Central memory CD8-positive, alpha-beta T cell (primary cell): Measurements from ENCODE around the gene BTC.

Source experiments
- ATAC-seq: fragments of 150-1000 bp; cut with Tn5 transposase; replicated peaks from 2 replicates; pipeline ENCODE4 v1.10.0; 2022; ENCODE audit warnings: mild to moderate bottlenecking, moderate FRiP score, moderate number of reproducible peaks; ENCODE audit not compliant: poor library complexity, severe bottlenecking; ENCODE audit errors: extremely low read depth
- DNase-seq, 2 donors: peaks; one replicate each; pipeline ENCODE4 v3.0.0; 2021; ENCODE audit warnings: low spot score in 2 of 2
- H3K27ac Mint-ChIP-seq: one replicate; pipeline ENCODE4 v1.8.0; 2022; ENCODE audit warnings: low read depth, mild to moderate bottlenecking, moderate library complexity, mixed read lengths
- H3K27me3 Mint-ChIP-seq: one replicate; pipeline ENCODE4 v1.8.0; 2022; ENCODE audit warnings: mixed read lengths
- H3K36me3 Mint-ChIP-seq: one replicate; pipeline ENCODE4 v1.8.0; 2022; ENCODE audit warnings: mild to moderate bottlenecking, moderate library complexity, mixed read lengths; ENCODE audit not compliant: insufficient read depth
- H3K4me1 Mint-ChIP-seq: one replicate; pipeline ENCODE4 v1.8.0; 2022; ENCODE audit warnings: mixed read lengths
- H3K4me3 Mint-ChIP-seq: one replicate; pipeline ENCODE4 v1.8.0; 2022; ENCODE audit warnings: mild to moderate bottlenecking, moderate library complexity, mixed read lengths
- H3K9me3 Mint-ChIP-seq: one replicate; pipeline ENCODE4 v1.8.0; 2022; ENCODE audit warnings: mixed read lengths

BTC gene

GRCh38 chr4:74790652-74791051, 3.7 kb downstream of the BTC start:
- Mint-ChIP-seq H3K27me3 (peaks cover 52% of the 10 kb centered on the region), H3K36me3 (no peaks in the 10 kb centered on the region), H3K4me1 (no peaks in the 10 kb centered on the region), H3K9me3 (peaks cover 3% of the 10 kb centered on the region), H3K4me3 (no peak overlapping the region), H3K27ac (no peak overlapping the region)
- DNase-seq: no peak
- no peak for ATAC-seq

- Mint-ChIP-seq H3K9me3 (no peaks in the 10 kb centered on the region), H3K4me3 (no peak overlapping the region), H3K27ac (no peak overlapping the region), H3K4me1 (no peaks in the 10 kb centered on the region), H3K27me3 (peaks cover 45% of the 10 kb centered on the region), H3K36me3 (no peaks in the 10 kb centered on the region)
- ATAC-seq (no peak), DNase-seq (no peak)
These were observed 4.8 kb downstream of the BTC start for GRCh38 chr4:74789518-74789917.

- Mint-ChIP-seq H3K4me1 (no peaks in the 10 kb centered on the region), H3K36me3 (no peaks in the 10 kb centered on the region), H3K9me3 (peaks cover 11% of the 10 kb centered on the region), H3K27ac (no peak overlapping the region), H3K4me3 (no peak overlapping the region), H3K27me3 (no peaks in the 10 kb centered on the region)
- no peak for DNase-seq
- no peak for ATAC-seq
These were observed 16.8 kb downstream of the BTC start for GRCh38 chr4:74777531-74777930.

- Mint-ChIP-seq H3K9me3 (no peaks in the 10 kb centered on the region), H3K36me3 (no peaks in the 10 kb centered on the region), H3K27me3 (no peaks in the 10 kb centered on the region), H3K4me1 (no peaks in the 10 kb centered on the region), H3K27ac (no peak overlapping the region), H3K4me3 (no peak overlapping the region)
- DNase-seq (no peak), ATAC-seq (no peak)
These were observed 21.5 kb downstream of the BTC start for GRCh38 chr4:74772783-74773182.

- Mint-ChIP-seq H3K9me3 (no peaks in the 10 kb centered on the region), H3K36me3 (no peaks in the 10 kb centered on the region), H3K27ac (no peak overlapping the region), H3K4me1 (no peaks in the 10 kb centered on the region), H3K27me3 (no peaks in the 10 kb centered on the region), H3K4me3 (no peak overlapping the region)
- no peak for ATAC-seq
- DNase-seq: no peak
These were observed 22.2 kb downstream of the BTC start for GRCh38 chr4:74772106-74772505.

GRCh38 chr4:74770226-74770910, 24.0 kb downstream of the BTC start:
- ATAC-seq (no peak), DNase-seq (no peak)
- Mint-ChIP-seq H3K4me1 (no peaks in the 10 kb centered on the region), H3K27ac (no peak overlapping the region), H3K4me3 (no peak overlapping the region), H3K36me3 (no peaks in the 10 kb centered on the region), H3K9me3 (no peaks in the 10 kb centered on the region), H3K27me3 (no peaks in the 10 kb centered on the region)

GRCh38 chr4:74768857-74769525, 25.3 kb downstream of the BTC start:
- Mint-ChIP-seq H3K27ac (no peak overlapping the region), H3K4me3 (no peak overlapping the region), H3K27me3 (no peaks in the 10 kb centered on the region), H3K4me1 (no peaks in the 10 kb centered on the region), H3K36me3 (no peaks in the 10 kb centered on the region), H3K9me3 (no peaks in the 10 kb centered on the region)
- DNase-seq: no peak
- ATAC-seq: no peak

- no peak for DNase-seq
- Mint-ChIP-seq H3K27ac (no peak overlapping the region), H3K4me3 (no peak overlapping the region), H3K27me3 (no peaks in the 10 kb centered on the region), H3K9me3 (peaks cover 9% of the 10 kb centered on the region), H3K36me3 (no peaks in the 10 kb centered on the region), H3K4me1 (no peaks in the 10 kb centered on the region)
- no peak for ATAC-seq
These were observed 30.2 kb downstream of the BTC start for GRCh38 chr4:74764119-74764518.

- H3K27me3 Mint-ChIP-seq: no peaks in the 10 kb centered on the region
- DNase-seq: no peak
- H3K4me3 Mint-ChIP-seq: no peak overlapping the region
- H3K4me1 Mint-ChIP-seq: no peaks in the 10 kb centered on the region
- no peak for ATAC-seq
- H3K27ac Mint-ChIP-seq: no peak overlapping the region
- H3K36me3 Mint-ChIP-seq: no peaks in the 10 kb centered on the region
- H3K9me3 Mint-ChIP-seq: peaks cover 9% of the 10 kb centered on the region
These were observed 35.7 kb downstream of the BTC start for GRCh38 chr4:74758551-74759145.

GRCh38 chr4:74757136-74757535, 37.2 kb downstream of the BTC start:
- Mint-ChIP-seq H3K27ac (no peak overlapping the region), H3K4me1 (no peaks in the 10 kb centered on the region), H3K27me3 (no peaks in the 10 kb centered on the region), H3K4me3 (no peak overlapping the region), H3K36me3 (peaks cover 2% of the 10 kb centered on the region), H3K9me3 (peaks cover 9% of the 10 kb centered on the region)
- no peak for DNase-seq
- no peak for ATAC-seq

GRCh38 chr4:74755486-74755885, 38.8 kb downstream of the BTC start:
- no peaks in the 10 kb centered on the region for H3K27me3 Mint-ChIP-seq
- ATAC-seq: no peak
- no peak overlapping the region for H3K27ac Mint-ChIP-seq

GRCh38 chr4:74754218-74754617, 40.1 kb downstream of the BTC start:
- Mint-ChIP-seq H3K4me3 (no peak overlapping the region), H3K27ac (no peak overlapping the region), H3K9me3 (no peaks in the 10 kb centered on the region), H3K4me1 (no peaks in the 10 kb centered on the region), H3K36me3 (peaks cover 2% of the 10 kb centered on the region), H3K27me3 (no peaks in the 10 kb centered on the region)
- ATAC-seq (no peak), DNase-seq (no peak)

More at GRCh38 chr4:74755486-74755885, 38.8 kb downstream of the BTC start:
- DNase-seq: no peak
- Mint-ChIP-seq H3K36me3 (peaks cover 2% of the 10 kb centered on the region), H3K4me3 (no peak overlapping the region), H3K4me1 (no peaks in the 10 kb centered on the region), H3K9me3 (no peaks in the 10 kb centered on the region)

- peaks cover 2% of the 10 kb centered on the region for H3K36me3 Mint-ChIP-seq
- DNase-seq (no peak), ATAC-seq (no peak)
- H3K4me1 Mint-ChIP-seq: no peaks in the 10 kb centered on the region
- H3K9me3 Mint-ChIP-seq: no peaks in the 10 kb centered on the region
- H3K4me3 Mint-ChIP-seq: no peak overlapping the region
- H3K27me3 Mint-ChIP-seq: no peaks in the 10 kb centered on the region
- no peak overlapping the region for H3K27ac Mint-ChIP-seq
These were observed 41.5 kb downstream of the BTC start for GRCh38 chr4:74752798-74753197.
